ENCODE measurements around the gene FOXQ1.

GRCh38 chr6:1267057-1267732 is 44.7 kb upstream of the FOXQ1 start:
- TF ChIP-seq CTCF (IDR thresholded peaks at IDR 0.05), result no peak
- TF ChIP-seq POLR2A (IDR thresholded peaks at IDR 0.05), result no peak
